Esophagus muscularis mucosa (tissue), 4 donors: ENCODE data around the gene SH3RF3.

Source experiments
- CTCF ChIP-seq, 3 experiments: fragments of 200-600 bp in 2 of 3; fragments of 450-650 bp in 1 of 3; sonication (generic) in 2 of 3; IDR thresholded peaks; one replicate each; pipeline ENCODE4 v1.5.1; 2017 to 2019; ENCODE audit warnings: antibody characterized with exemption in 3 of 3, mild to moderate bottlenecking in 2 of 3, moderate library complexity in 1 of 3
- EP300 ChIP-seq: sonication (generic); formaldehyde crosslinking; IDR thresholded peaks from one replicate; pipeline ENCODE4 v1.6.1; 2017; ENCODE audit warnings: antibody characterized with exemption
- POLR2A ChIP-seq: fragments of 450-650 bp; IDR thresholded peaks from one replicate; pipeline ENCODE4 v1.6.1; 2017; ENCODE audit warnings: antibody characterized with exemption, moderate library complexity, mild to moderate bottlenecking, low read depth

- TF ChIP-seq CTCF (IDR thresholded peaks at IDR 0.05) (no peak), POLR2A (no peak), EP300 (no peak)
These were observed 263.1 kb downstream of the SH3RF3 start for GRCh38 chr2:109392140-109392539.
